Activated T-cell treated with anti-CD3 and anti-CD28 coated beads, Interleukin-2, amount 50 U/mL, for 72 hours (primary cell): ENCODE data around the gene LRRK2. TPM values are rescaled to one million over a fixed set of nuclear protein-coding genes. Genes with fewer than 3 reads are reported as not detected.

Source experiments
- ATAC-seq, 2 donors: fragments of 150-1000 bp; cut with Tn5 transposase; replicated peaks in 1 of 2; 2 replicates each; pipeline ENCODE4 v1.10.0; 2021; ENCODE audit warnings: moderate library complexity in 2 of 2, mild to moderate bottlenecking in 1 of 2
- DNase-seq, 2 donors: peaks; one replicate each; pipeline ENCODE4 v3.0.0; 2021 to 2022; ENCODE audit warnings: mixed read lengths in 1 of 2
- H3K27ac Mint-ChIP-seq: one replicate; pipeline ENCODE4 v1.8.0; 2022; ENCODE audit warnings: mild to moderate bottlenecking, moderate library complexity, mixed read lengths
- H3K27me3 Mint-ChIP-seq: one replicate; pipeline ENCODE4 v1.8.0; 2022; ENCODE audit warnings: low read depth, mixed read lengths
- H3K36me3 Mint-ChIP-seq, 2 donors: one replicate each; pipeline ENCODE4 v1.8.0; 2022; ENCODE audit warnings: mixed read lengths in 2 of 2, mild to moderate bottlenecking in 1 of 2; ENCODE audit not compliant: insufficient read depth in 2 of 2
- H3K4me1 Mint-ChIP-seq: one replicate; pipeline ENCODE4 v1.8.0; 2022; ENCODE audit warnings: low read depth, mixed read lengths
- H3K4me3 Mint-ChIP-seq, 2 donors: one replicate each; pipeline ENCODE4 v1.8.0; 2022; ENCODE audit warnings: mild to moderate bottlenecking in 2 of 2, mixed read lengths in 2 of 2, moderate library complexity in 2 of 2
- H3K9me3 Mint-ChIP-seq, 2 donors: one replicate each; pipeline ENCODE4 v1.8.0; 2022; ENCODE audit warnings: mixed read lengths in 2 of 2
- total RNA-seq, 2 donors: library from RNA; stranded (reverse); gene quantifications; one replicate each; pipeline ENCODE4 v1.2.3, GENCODE V29; 2022

The LRRK2 gene
- total RNA-seq, 2 donors from 2014 or later = not detected

GRCh38 chr12:40271981-40272664, 47.3 kb downstream of the LRRK2 start:
- Mint-ChIP-seq H3K4me1 (no peaks in the 10 kb centered on the region), H3K27ac (no peak overlapping the region), H3K4me3 (no peak overlapping the region), H3K27me3 (no peaks in the 10 kb centered on the region), H3K36me3 (no peaks in the 10 kb centered on the region), H3K9me3 (peaks cover 0 to under 1% of the 10 kb centered on the region in 2 donors)
- DNase-seq = no peak
- ATAC-seq = no peak

DNA sequence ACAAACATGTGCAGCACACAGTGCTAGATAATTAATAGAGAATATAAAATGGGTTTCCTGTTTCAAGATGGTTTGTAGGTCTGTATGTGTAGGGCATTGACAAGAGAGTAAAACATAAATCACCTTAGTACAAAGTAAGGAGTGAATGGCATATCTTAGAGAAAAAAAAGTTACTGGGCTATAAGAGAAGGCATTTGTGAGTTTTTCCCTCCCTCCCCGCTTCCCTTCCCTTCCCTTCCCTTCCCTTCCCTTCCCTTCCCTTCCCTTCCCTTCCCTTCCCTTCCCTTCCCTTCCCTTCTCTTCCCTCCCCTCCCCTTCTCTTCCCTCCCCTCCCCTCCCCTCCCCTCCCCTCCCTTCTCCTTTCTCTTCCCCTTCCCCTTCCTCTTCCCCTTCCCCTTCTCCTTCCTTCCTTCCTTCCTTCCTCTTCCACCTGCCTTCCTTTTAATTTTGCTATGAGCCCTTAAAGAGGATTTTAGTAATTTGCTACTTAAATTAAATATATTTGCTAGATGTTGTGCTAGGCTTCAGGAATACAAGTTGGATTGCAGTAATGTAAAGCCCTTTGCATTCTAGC, 57.1 kb downstream of the LRRK2 start:
- no peak overlapping the region for H3K4me3 Mint-ChIP-seq
- ATAC-seq (no peak), DNase-seq (no peak)

DNA sequence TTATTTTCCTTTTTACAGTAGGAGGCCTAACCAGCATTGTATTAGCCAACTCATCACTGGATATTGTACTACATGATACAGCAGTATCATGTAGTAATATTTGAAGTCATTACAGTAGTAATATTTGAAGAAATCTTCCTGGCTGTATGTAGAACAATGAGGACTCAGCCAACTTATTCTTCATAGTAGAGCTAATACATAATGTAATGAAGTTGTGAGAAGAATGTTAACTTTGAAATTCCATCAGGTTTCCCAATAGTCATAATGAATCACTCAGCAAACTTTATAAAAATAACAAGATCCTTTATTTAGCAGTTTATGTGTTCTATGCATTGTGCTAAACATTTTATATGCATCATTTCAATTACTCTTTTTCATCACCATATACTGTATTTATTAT, 61.8 kb downstream of the LRRK2 start:
- H3K36me3 Mint-ChIP-seq = no peaks in the 10 kb centered on the region
- no peak overlapping the region for H3K4me3 Mint-ChIP-seq
- DNase-seq = no peak
- H3K9me3 Mint-ChIP-seq = no peaks in the 10 kb centered on the region
- H3K27me3 Mint-ChIP-seq = no peaks in the 10 kb centered on the region
- H3K4me1 Mint-ChIP-seq = no peaks in the 10 kb centered on the region
- no peak for ATAC-seq
- H3K27ac Mint-ChIP-seq = no peak overlapping the region

More for the DNA sequence above, 57.1 kb downstream of the LRRK2 start:
- H3K36me3 Mint-ChIP-seq = no peaks in the 10 kb centered on the region
- H3K9me3 Mint-ChIP-seq = no peaks in the 10 kb centered on the region
- H3K27me3 Mint-ChIP-seq = no peaks in the 10 kb centered on the region
- H3K27ac Mint-ChIP-seq = no peak overlapping the region
- H3K4me1 Mint-ChIP-seq = no peaks in the 10 kb centered on the region

DNA sequence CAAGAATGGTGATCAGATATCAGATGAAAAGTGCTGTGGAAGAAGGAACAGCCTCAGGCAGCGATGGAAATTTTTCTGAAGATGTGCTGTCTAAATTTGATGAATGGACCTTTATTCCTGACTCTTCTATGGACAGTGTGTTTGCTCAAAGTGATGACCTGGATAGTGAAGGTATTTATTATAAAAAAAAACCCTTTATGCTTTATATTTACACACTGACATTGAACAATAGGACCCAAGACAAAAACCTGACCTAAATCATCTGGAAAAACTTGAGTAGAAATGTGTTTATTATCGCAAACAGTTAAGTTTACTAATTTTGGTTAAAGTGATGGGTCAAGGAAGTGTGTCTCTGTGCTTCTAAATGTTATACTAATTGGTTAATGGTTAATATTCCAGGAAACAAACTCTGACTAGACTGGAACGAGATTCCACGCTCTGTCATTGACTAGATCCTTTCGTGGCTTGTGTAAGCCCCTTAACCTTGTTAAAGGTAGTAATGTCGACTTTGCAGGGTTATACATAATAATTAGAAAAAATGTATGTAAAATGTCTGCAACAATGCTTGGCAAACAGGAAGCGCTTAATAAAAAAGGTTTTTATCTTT, 62.7 kb downstream of the LRRK2 start:
- no peaks in the 10 kb centered on the region for H3K9me3 Mint-ChIP-seq
- no peak overlapping the region for H3K4me3 Mint-ChIP-seq
- H3K4me1 Mint-ChIP-seq = no peaks in the 10 kb centered on the region
- no peaks in the 10 kb centered on the region for H3K27me3 Mint-ChIP-seq
- H3K36me3 Mint-ChIP-seq = no peaks in the 10 kb centered on the region
- no peak for DNase-seq
- H3K27ac Mint-ChIP-seq = no peak overlapping the region
- no peak for ATAC-seq

DNA sequence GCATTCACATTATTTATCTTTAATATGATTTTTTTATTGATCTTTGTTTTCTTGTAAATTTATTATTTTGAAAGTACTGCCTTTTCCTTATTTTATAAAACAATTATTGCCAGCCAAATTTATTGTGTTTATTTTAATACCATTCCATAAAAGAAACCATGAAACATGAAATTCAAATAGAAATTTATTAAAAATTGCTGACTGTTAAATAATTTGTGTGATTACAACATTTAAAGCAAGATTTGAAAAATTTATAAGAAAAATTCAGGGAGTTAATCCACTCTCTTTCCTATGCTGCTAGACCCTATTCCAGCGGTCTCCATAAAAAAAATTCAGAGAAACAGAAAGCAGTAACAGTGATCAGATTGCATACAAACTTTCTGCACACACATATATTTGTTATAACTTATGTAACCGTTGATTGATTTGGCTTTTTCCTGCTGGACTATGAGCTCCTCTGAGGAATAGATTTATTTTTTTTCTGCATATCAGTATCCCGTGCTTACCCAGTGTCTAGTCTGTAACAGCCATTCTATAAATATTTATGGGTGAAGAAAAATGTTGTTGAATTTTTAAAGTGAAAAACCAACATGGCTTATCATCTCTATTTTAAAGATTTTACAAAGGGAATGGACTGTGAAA, 68.1 kb downstream of the LRRK2 start:
- Mint-ChIP-seq H3K4me3 (no peak overlapping the region), H3K27me3 (no peaks in the 10 kb centered on the region), H3K9me3 (peaks cover 0 to 2% of the 10 kb centered on the region in 2 donors), H3K36me3 (no peaks in the 10 kb centered on the region), H3K27ac (no peak overlapping the region), H3K4me1 (no peaks in the 10 kb centered on the region)
- no peak for ATAC-seq
- DNase-seq = no peak

DNA sequence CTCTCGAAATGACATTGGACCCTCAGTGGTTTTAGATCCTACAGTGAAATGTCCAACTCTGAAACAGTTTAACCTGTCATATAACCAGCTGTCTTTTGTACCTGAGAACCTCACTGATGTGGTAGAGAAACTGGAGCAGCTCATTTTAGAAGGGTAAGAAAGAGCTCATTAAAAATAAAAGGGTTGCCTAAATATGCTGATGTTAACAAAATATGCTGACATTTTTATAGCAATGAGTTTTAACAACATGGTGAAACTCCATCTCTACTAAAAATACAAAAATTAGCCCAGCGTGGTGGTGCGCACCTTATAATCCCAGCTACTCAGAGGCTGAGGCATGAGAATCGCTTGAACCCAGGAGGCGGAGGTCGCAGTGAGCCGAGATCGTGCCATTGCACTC, 73.5 kb downstream of the LRRK2 start:
- no peak overlapping the region for H3K27ac Mint-ChIP-seq
- peaks cover 0 to 2% of the 10 kb centered on the region in 2 donors for H3K9me3 Mint-ChIP-seq
- H3K4me3 Mint-ChIP-seq = no peak overlapping the region
- no peak for DNase-seq
- no peaks in the 10 kb centered on the region for H3K4me1 Mint-ChIP-seq
- ATAC-seq = no peak
- H3K27me3 Mint-ChIP-seq = no peaks in the 10 kb centered on the region
- no peaks in the 10 kb centered on the region for H3K36me3 Mint-ChIP-seq

- no peak overlapping the region for H3K4me3 Mint-ChIP-seq
Observed at GRCh38 chr12:40300490-40300889, 75.7 kb downstream of the LRRK2 start.

DNA sequence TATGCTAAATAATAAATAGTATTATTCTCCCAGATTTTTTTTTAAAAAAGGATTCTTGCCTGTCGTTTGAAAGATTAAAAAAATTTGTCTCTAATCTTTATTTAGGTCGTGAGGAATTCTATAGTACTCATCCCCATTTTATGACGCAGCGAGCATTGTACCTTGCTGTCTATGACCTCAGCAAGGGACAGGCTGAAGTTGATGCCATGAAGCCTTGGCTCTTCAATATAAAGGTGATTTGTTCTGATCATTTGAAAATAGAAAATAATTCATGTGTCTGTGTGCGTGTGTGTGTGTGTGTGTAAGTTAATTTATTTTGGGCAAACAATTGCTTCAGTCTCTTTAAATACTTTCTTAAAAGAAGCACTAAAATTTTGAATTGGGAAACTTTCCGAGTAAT, 84.2 kb downstream of the LRRK2 start:
- Mint-ChIP-seq H3K9me3 (no peaks in the 10 kb centered on the region), H3K36me3 (no peaks in the 10 kb centered on the region), H3K27me3 (no peaks in the 10 kb centered on the region), H3K27ac (no peak overlapping the region), H3K4me3 (no peak overlapping the region), H3K4me1 (no peaks in the 10 kb centered on the region)
- ATAC-seq (no peak), DNase-seq (no peak)

More at GRCh38 chr12:40300490-40300889, 75.7 kb downstream of the LRRK2 start:
- H3K27ac Mint-ChIP-seq = no peak overlapping the region
- H3K27me3 Mint-ChIP-seq = no peaks in the 10 kb centered on the region
- no peaks in the 10 kb centered on the region for H3K36me3 Mint-ChIP-seq
- peaks cover 0 to 2% of the 10 kb centered on the region in 2 donors for H3K9me3 Mint-ChIP-seq
- DNase-seq = no peak
- no peak for ATAC-seq
- H3K4me1 Mint-ChIP-seq = no peaks in the 10 kb centered on the region

GRCh38 chr12:40310211-40310610, 85.4 kb downstream of the LRRK2 start:
- no peak for DNase-seq
- H3K27me3 Mint-ChIP-seq = no peaks in the 10 kb centered on the region
- H3K27ac Mint-ChIP-seq = no peak overlapping the region
- no peaks in the 10 kb centered on the region for H3K36me3 Mint-ChIP-seq
- no peak overlapping the region for H3K4me3 Mint-ChIP-seq
- no peaks in the 10 kb centered on the region for H3K4me1 Mint-ChIP-seq
- H3K9me3 Mint-ChIP-seq = no peaks in the 10 kb centered on the region
- ATAC-seq = no peak

GRCh38 chr12:40312196-40312595, 87.4 kb downstream of the LRRK2 start:
- no peak for ATAC-seq
- H3K36me3 Mint-ChIP-seq = no peaks in the 10 kb centered on the region
- no peaks in the 10 kb centered on the region for H3K4me1 Mint-ChIP-seq

GRCh38 chr12:40312982-40313576, 88.3 kb downstream of the LRRK2 start:
- H3K27ac Mint-ChIP-seq = no peak overlapping the region
- no peak for ATAC-seq
- no peaks in the 10 kb centered on the region for H3K27me3 Mint-ChIP-seq
- no peaks in the 10 kb centered on the region for H3K9me3 Mint-ChIP-seq
- no peaks in the 10 kb centered on the region for H3K36me3 Mint-ChIP-seq
- no peaks in the 10 kb centered on the region for H3K4me1 Mint-ChIP-seq
- no peak overlapping the region for H3K4me3 Mint-ChIP-seq
- DNase-seq = no peak

More at GRCh38 chr12:40312196-40312595, 87.4 kb downstream of the LRRK2 start:
- no peak overlapping the region for H3K4me3 Mint-ChIP-seq
- H3K27ac Mint-ChIP-seq = no peak overlapping the region
- no peak for DNase-seq
- H3K9me3 Mint-ChIP-seq = no peaks in the 10 kb centered on the region
- no peaks in the 10 kb centered on the region for H3K27me3 Mint-ChIP-seq

DNA sequence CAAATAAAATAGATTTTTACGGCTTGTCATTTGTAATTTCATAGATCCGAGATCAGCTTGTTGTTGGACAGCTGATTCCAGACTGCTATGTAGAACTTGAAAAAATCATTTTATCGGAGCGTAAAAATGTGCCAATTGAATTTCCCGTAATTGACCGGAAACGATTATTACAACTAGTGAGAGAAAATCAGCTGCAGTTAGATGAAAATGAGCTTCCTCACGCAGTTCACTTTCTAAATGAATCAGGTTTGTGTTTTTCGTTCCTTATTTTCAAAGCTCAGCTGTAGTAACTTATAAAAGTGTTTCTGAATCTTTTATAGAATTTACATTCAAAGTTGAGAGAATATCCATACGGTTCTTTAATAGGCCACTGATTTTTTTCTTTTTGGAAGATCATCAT, 89.1 kb downstream of the LRRK2 start:
- DNase-seq (no peak), ATAC-seq (no peak)
- no peak overlapping the region for H3K27ac Mint-ChIP-seq
- no peaks in the 10 kb centered on the region for H3K36me3 Mint-ChIP-seq
- H3K4me1 Mint-ChIP-seq = no peaks in the 10 kb centered on the region
- no peaks in the 10 kb centered on the region for H3K27me3 Mint-ChIP-seq
- no peak overlapping the region for H3K4me3 Mint-ChIP-seq
- H3K9me3 Mint-ChIP-seq = no peaks in the 10 kb centered on the region

GRCh38 chr12:40314927-40315326, 90.1 kb downstream of the LRRK2 start:
- H3K4me3 Mint-ChIP-seq = no peak overlapping the region
- no peaks in the 10 kb centered on the region for H3K27me3 Mint-ChIP-seq
- no peak for DNase-seq
- ATAC-seq = no peak
- H3K9me3 Mint-ChIP-seq = no peaks in the 10 kb centered on the region
- no peaks in the 10 kb centered on the region for H3K4me1 Mint-ChIP-seq
- H3K36me3 Mint-ChIP-seq = no peaks in the 10 kb centered on the region
- no peak overlapping the region for H3K27ac Mint-ChIP-seq
